Measurements from ENCODE around the gene EML3.

The EML3 gene

DNA sequence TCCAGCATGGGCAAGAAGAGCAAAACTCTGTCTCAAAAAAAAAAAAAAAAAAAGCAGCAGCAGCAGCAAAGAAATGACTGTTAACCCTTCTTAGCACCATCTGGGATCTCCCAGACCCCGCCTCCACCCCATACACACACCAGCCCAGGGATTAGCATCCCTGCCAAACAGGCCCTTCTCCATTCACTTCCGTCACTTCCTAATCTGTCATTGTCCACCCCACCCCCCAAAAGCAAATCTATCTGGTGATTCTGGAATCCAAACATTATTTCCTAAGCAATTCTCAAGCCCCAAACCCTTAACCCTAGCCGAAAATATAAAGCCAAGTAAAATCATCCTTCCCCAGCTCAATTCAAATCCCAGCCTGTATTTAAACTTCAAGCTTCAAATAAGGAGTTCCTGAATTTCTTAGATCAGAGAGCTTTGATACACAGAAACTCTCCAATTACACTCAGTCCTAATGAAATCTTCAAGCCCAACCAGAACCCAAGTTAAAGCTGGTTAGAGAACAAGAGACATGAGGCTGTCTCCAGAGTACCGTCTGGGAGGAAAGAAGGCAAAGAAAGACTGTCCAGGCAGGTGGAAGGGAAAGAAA lies 60.0 kb downstream of the EML3 start:
- Histone ChIP-seq H3K27ac (ENCODE audit: low read depth in 2 of 2, low read length in 2 of 2) (peak overlapping the region; percentile 96 to 98), H3K4me1 (ENCODE audit: control insufficient read depth in 2 of 2, insufficient read depth in 2 of 2, low read length in 2 of 2) (peaks cover 83 to 86% of the 10 kb centered on the region in 2 donors), H3K36me3 (ENCODE audit: control insufficient read depth in 2 of 2, insufficient read depth in 2 of 2, low read length in 2 of 2) (no peaks in the 10 kb centered on the region), H3K27me3 (ENCODE audit: control insufficient read depth in 2 of 2, insufficient read depth in 2 of 2, low read length in 2 of 2) (no peaks in the 10 kb centered on the region), H3K9ac (ENCODE audit: low read depth in 1 of 2, low read length in 2 of 2) (peak overlapping the region; percentile 82 to 89), H3K4me3 (ENCODE audit: low read length in 2 of 2) (peak overlapping the region; percentile 49 to 63), H3K9me3 (ENCODE audit: control insufficient read depth in 2 of 2, low read length in 2 of 2) (no peaks in the 10 kb centered on the region)

Measured in mucosa of rectum (tissue), 2 donors.